Activated CD4-positive, alpha-beta T cell treated with anti-CD3 and anti-CD28 coated beads, Interleukin-2, amount 50 U/mL, for 48 hours (primary cell): ENCODE measurements around the gene DGKE.

Source experiments
- DNase-seq, 2 experiments: peaks; one replicate each; pipeline ENCODE4 v3.0.0-alpha.2; 2020

The DGKE gene

GRCh38 chr17:56851008-56851407 is 17.1 kb downstream of the DGKE start:
- DNase-seq, result no peak

- DNase-seq, result no peak
These were observed 27.9 kb downstream of the DGKE start for GRCh38 chr17:56861899-56862298.

- no peak for DNase-seq
These were observed 30.0 kb downstream of the DGKE start for GRCh38 chr17:56863974-56864373.

GRCh38 chr17:56866076-56866475 is 32.1 kb downstream of the DGKE start:
- DNase-seq, result no peak

GRCh38 chr17:56866496-56866895 is 32.5 kb downstream of the DGKE start:
- DNase-seq, result no peak

- no peak for DNase-seq
These were observed 34.0 kb downstream of the DGKE start for GRCh38 chr17:56867948-56868376.

- no peak for DNase-seq
These were observed 34.8 kb downstream of the DGKE start for GRCh38 chr17:56868716-56869115.

GRCh38 chr17:56870081-56870651 is 36.2 kb downstream of the DGKE start:
- peak in 1 of 2 experiments; percentile 18 for DNase-seq

GRCh38 chr17:56876766-56877179 is 42.8 kb downstream of the DGKE start:
- DNase-seq, result no peak

- no peak for DNase-seq
These were observed 45.3 kb downstream of the DGKE start for GRCh38 chr17:56879280-56879679.

GRCh38 chr17:56880133-56880532 is 46.2 kb downstream of the DGKE start:
- DNase-seq, result no peak

GRCh38 chr17:56880571-56880970 is 46.6 kb downstream of the DGKE start:
- DNase-seq, result no peak

GRCh38 chr17:56881685-56882295 is 47.8 kb downstream of the DGKE start:
- no peak for DNase-seq

GRCh38 chr17:56883616-56884015 is 49.7 kb downstream of the DGKE start:
- no peak for DNase-seq

GRCh38 chr17:56884483-56885311 is 50.7 kb downstream of the DGKE start:
- no peak for DNase-seq

GRCh38 chr17:56885312-56885657 is 51.3 kb downstream of the DGKE start:
- no peak for DNase-seq

GRCh38 chr17:56886288-56886731 is 52.4 kb downstream of the DGKE start:
- DNase-seq, result no peak

- DNase-seq, result no peak
These were observed 53.2 kb downstream of the DGKE start for GRCh38 chr17:56887105-56887504.

- DNase-seq, result no peak
These were observed 53.9 kb downstream of the DGKE start for GRCh38 chr17:56887552-56888467.

- DNase-seq, result no peak
These were observed 56.4 kb downstream of the DGKE start for GRCh38 chr17:56890390-56890789.

GRCh38 chr17:56890906-56891674 is 57.1 kb downstream of the DGKE start:
- no peak for DNase-seq

GRCh38 chr17:56891751-56892150 is 57.8 kb downstream of the DGKE start:
- peak; percentile 59 to 69 for DNase-seq
